Activated T-cell treated with anti-CD3 and anti-CD28 coated beads, Interleukin-2, amount 50 U/mL, for 24 hours (primary cell): ENCODE measurements around the gene KLHL11.
A peak's percentile ranks its signal among the peaks of the same experiment; 100 is the strongest.
"Not testable (repeated sequence)": the region's sequence is repeated elsewhere in the genome, so short reads cannot be mapped to it uniquely, and the experiment has no call there.

Source experiments
- DNase-seq: peaks from one replicate; pipeline ENCODE4 v3.0.0-alpha.2; 2020
- H3K27ac Mint-ChIP-seq: 2 replicates; pipeline ENCODE4 v1.8.0; 2020; ENCODE audit warnings: mild to moderate bottlenecking, mixed read lengths
- H3K27me3 Mint-ChIP-seq: 2 replicates; pipeline ENCODE4 v1.8.0; 2020; ENCODE audit warnings: mixed read lengths
- H3K36me3 Mint-ChIP-seq: 2 replicates; pipeline ENCODE4 v1.8.0; 2020; ENCODE audit warnings: low read depth, mixed read lengths
- H3K4me1 Mint-ChIP-seq: 2 replicates; pipeline ENCODE4 v1.8.0; 2020; ENCODE audit warnings: low read depth, mixed read lengths
- H3K4me3 Mint-ChIP-seq: 2 replicates; pipeline ENCODE4 v1.8.0; 2020; ENCODE audit warnings: mild to moderate bottlenecking, moderate library complexity, mixed read lengths
- H3K9me3 Mint-ChIP-seq: 2 replicates; pipeline ENCODE4 v1.8.0; 2020; ENCODE audit warnings: mixed read lengths

The KLHL11 gene

DNA sequence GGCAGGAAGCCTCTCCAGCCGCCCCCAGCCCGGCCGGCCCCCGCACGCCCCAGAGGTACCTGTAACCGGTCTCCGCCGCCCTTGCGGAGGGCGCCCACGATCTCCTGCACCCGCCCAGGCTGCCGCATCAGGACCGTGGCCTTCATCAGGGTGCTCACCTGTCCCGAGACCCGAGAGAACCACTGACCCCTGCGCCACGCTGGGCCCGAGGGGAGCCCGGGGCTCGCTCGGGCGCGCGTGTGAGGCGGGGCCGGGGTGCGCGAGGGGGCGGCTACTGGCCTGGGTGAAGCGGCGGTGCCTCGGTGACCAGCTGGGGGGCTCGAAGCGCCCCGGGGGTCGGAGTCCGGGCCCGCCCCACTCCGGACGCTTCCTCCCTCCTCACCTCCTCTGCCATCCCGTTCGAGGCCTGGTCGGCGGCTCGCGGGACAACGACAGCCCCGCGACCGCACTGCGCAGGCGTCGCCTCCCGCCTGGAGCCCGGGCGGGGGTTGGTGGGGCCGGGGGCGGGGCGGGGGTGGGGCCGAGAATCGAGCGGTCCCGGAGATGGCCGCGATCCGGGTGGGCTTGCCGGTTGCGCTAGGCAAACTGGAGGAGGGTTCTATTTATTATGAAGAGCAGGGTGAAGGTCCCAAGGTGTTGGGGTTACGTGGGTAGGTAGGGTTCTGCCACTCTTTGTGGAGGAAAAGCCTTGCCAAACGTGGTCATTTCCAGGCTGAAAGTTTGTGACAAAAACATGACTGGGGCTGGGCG, 29.2 kb downstream of the KLHL11 start, which contains the start of gene NT5C3B:
NT5C3B (minus strand) TSS at position 433 of the 750 bp plus-strand sequence; CDS start at position 394, 39 bp downstream.
- Mint-ChIP-seq H3K4me1 (peaks cover 22% of the 10 kb centered on the region), H3K4me3 (peak within 1 kb of the TSS; percentile 85), H3K27ac (peak within 1 kb of the TSS; percentile 83), H3K9me3 (no peaks in the 10 kb centered on the region), H3K27me3 (no peaks in the 10 kb centered on the region), H3K36me3 (peaks cover 40% of the 10 kb centered on the region)
- DNase-seq: peak; percentile 78

DNA sequence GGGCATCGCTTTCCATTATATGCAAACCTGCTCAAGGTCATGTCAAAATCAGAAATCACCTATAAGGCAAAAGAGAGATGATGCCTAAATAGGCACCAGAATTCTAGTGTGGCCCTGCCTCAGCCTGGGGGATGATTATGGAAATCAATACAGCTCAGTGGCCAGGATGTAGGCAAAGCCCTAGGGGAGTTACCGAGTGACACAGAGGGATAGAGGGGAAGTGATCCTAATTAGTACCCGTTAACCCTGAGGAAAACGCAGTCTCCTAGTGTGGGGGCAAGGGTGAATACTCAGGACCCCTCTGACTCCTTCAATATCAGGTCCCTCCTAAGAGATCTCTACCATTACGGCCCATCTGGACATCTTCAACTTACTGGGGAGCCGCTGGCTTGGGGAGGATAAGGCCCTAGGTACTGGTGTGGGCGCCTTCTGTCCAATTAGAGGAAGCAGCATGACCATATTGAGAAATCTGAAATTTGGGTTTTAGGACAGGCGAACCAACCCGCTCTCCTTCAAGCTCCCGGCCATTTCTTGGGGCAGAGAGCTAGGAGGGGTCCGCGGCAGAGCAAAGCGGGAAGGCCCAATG, 29.9 kb downstream of the KLHL11 start:
- Mint-ChIP-seq H3K9me3 (no peaks in the 10 kb centered on the region), H3K4me3 (peak overlapping the region; percentile 85), H3K36me3 (peaks cover 47% of the 10 kb centered on the region), H3K27ac (peak overlapping the region; percentile 83), H3K27me3 (no peaks in the 10 kb centered on the region), H3K4me1 (peaks cover 22% of the 10 kb centered on the region)
- DNase-seq: no peak

DNA sequence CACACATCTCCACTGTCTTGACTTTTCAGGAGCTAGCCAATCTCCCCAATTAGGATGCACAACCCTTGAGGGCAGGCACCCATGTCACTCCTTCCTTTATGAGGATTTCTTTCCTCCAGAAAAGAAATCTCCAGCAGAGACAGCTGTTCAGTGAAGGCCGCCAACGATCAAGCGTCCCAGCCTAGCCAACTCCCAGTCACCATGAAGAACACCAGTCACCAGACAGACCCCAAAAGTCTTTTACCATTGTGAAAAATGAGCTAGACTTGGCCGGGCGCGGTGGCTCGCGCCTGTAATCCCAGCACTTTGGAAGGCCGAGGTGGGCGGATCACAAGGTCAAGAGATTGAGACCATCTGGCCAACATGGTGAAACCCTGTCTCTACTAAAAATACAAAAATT, 35.3 kb downstream of the KLHL11 start:
- DNase-seq, H3K4me1 Mint-ChIP-seq, H3K27ac Mint-ChIP-seq, H3K9me3 Mint-ChIP-seq, H3K4me3 Mint-ChIP-seq, H3K27me3 Mint-ChIP-seq: not testable (repeated sequence)
- peaks cover 86% of the 10 kb centered on the region for H3K36me3 Mint-ChIP-seq

GRCh38 chr17:41825175-41825845, 39.9 kb downstream of the KLHL11 start:
- no peaks in the 10 kb centered on the region for H3K27me3 Mint-ChIP-seq
- no peaks in the 10 kb centered on the region for H3K9me3 Mint-ChIP-seq
- no peak for DNase-seq
- no peak overlapping the region for H3K27ac Mint-ChIP-seq
- peaks cover 50% of the 10 kb centered on the region for H3K36me3 Mint-ChIP-seq
- H3K4me1 Mint-ChIP-seq: no peaks in the 10 kb centered on the region
- no peak overlapping the region for H3K4me3 Mint-ChIP-seq

DNA sequence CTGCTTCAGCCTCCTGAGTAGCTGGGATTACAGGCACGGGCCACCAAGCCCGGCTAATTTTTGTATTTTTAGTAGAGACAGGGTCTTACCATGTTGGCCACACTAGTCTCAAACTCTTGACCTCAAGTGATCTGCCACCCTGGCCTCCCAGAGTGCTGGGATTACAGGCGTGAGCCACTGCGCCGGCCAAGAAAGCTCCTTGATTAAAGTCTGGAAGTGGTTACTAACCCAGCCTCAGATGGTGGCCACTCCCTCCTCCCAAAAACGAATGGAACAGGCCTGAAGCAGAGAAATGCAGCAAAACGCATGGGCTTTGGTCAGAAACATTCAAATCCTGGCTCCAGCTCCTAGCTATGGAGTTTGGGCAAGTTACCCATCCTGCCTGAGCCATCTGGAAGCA, 41.1 kb downstream of the KLHL11 start:
- Mint-ChIP-seq H3K27me3 (no peaks in the 10 kb centered on the region), H3K9me3 (no peaks in the 10 kb centered on the region), H3K4me1 (no peaks in the 10 kb centered on the region), H3K4me3 (no peak overlapping the region), H3K36me3 (peaks cover 39% of the 10 kb centered on the region), H3K27ac (no peak overlapping the region)
- DNase-seq: no peak

GRCh38 chr17:41823580-41823979, 41.6 kb downstream of the KLHL11 start:
- no peaks in the 10 kb centered on the region for H3K27me3 Mint-ChIP-seq

DNA sequence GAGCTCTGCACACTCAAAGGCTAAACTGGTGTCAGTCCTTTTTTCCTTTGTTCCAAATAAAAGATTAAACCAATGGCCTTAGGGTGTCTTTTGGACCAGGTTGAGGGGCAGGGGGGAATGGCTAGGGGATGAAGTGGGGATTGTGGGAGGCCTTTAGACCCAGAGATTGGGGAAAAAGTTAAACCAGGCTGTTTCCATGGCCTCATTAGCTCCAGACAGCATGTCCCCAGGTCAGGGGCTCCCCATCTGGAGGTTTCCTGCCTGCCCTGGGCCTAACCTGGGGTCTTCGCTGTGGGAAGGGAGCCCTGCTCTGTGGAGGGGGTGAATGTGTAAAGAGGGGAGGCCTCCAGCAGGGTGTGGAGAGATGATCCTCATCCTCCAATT, 42.1 kb downstream of the KLHL11 start:
- Mint-ChIP-seq H3K4me3 (no peak overlapping the region), H3K27ac (no peak overlapping the region), H3K9me3 (no peaks in the 10 kb centered on the region), H3K4me1 (no peaks in the 10 kb centered on the region), H3K27me3 (no peaks in the 10 kb centered on the region), H3K36me3 (peaks cover 30% of the 10 kb centered on the region)
- DNase-seq: no peak

More at GRCh38 chr17:41823580-41823979, 41.6 kb downstream of the KLHL11 start:
- H3K4me3 Mint-ChIP-seq: no peak overlapping the region
- no peak for DNase-seq
- no peaks in the 10 kb centered on the region for H3K4me1 Mint-ChIP-seq
- H3K27ac Mint-ChIP-seq: no peak overlapping the region
- H3K36me3 Mint-ChIP-seq: peaks cover 35% of the 10 kb centered on the region
- no peaks in the 10 kb centered on the region for H3K9me3 Mint-ChIP-seq

DNA sequence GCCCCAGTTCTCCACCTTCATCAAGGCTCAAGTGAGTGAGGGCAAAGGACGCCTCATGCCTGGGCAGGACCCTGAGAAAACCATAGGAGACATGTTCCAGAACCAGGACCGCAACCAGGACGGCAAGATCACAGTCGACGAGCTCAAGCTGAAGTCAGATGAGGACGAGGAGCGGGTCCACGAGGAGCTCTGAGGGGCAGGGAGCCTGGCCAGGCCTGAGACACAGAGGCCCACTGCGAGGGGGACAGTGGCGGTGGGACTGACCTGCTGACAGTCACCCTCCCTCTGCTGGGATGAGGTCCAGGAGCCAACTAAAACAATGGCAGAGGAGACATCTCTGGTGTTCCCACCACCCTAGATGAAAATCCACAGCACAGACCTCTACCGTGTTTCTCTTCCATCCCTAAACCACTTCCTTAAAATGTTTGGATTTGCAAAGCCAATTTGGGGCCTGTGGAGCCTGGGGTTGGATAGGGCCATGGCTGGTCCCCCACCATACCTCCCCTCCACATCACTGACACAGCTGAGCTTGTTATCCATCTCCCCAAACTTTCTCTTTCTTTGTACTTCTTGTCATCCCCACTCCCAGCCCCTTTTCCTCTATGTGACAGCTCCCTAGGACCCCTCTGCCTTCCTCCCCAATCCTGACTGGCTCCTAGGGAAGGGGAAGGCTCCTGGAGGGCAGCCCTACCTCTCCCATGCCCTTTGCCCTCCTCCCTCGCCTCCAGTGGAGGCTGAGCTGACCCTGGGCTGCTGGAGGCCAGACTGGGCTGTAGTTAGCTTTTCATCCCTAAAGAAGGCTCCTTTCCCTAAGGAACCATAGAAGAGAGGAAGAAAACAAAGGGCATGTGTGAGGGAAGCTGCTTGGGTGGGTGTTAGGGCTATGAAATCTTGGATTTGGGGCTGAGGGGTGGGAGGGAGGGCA, 42.7 kb downstream of the KLHL11 start:
- Mint-ChIP-seq H3K27ac (no peak overlapping the region), H3K4me3 (no peak overlapping the region), H3K9me3 (no peaks in the 10 kb centered on the region), H3K27me3 (no peaks in the 10 kb centered on the region), H3K36me3 (peaks cover 24% of the 10 kb centered on the region), H3K4me1 (no peaks in the 10 kb centered on the region)
- no peak for DNase-seq

DNA sequence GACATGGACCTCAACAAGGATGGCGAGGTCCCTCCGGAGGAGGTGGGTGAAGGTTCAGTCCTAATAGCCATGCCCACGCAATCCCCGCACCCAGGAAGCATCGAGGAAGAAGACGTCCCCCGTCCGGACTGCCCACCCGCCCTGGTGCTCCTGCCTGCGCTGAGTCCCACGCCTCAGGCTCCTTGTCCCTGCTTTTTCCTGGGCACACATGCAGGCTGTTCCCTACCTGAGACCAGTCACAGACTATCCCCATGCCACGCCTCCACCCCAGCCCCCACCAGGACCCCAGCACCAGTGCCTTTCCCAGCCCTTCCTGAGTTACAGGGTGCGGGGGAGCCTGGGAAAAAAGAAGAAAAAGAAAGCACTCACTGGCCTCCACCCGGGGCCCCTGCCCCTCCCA, 43.4 kb downstream of the KLHL11 start:
- no peaks in the 10 kb centered on the region for H3K4me1 Mint-ChIP-seq
- H3K27me3 Mint-ChIP-seq: no peaks in the 10 kb centered on the region
- H3K36me3 Mint-ChIP-seq: peaks cover 20% of the 10 kb centered on the region
- no peaks in the 10 kb centered on the region for H3K9me3 Mint-ChIP-seq
- no peak for DNase-seq
- no peak overlapping the region for H3K27ac Mint-ChIP-seq
- H3K4me3 Mint-ChIP-seq: no peak overlapping the region

- Mint-ChIP-seq H3K36me3 (no peaks in the 10 kb centered on the region), H3K9me3 (no peaks in the 10 kb centered on the region), H3K27ac (no peak overlapping the region), H3K4me1 (peaks cover 1% of the 10 kb centered on the region), H3K4me3 (no peak overlapping the region), H3K27me3 (peaks cover 4% of the 10 kb centered on the region)
- DNase-seq: no peak
Measured at GRCh38 chr17:41818024-41818423, 47.2 kb downstream of the KLHL11 start.

DNA sequence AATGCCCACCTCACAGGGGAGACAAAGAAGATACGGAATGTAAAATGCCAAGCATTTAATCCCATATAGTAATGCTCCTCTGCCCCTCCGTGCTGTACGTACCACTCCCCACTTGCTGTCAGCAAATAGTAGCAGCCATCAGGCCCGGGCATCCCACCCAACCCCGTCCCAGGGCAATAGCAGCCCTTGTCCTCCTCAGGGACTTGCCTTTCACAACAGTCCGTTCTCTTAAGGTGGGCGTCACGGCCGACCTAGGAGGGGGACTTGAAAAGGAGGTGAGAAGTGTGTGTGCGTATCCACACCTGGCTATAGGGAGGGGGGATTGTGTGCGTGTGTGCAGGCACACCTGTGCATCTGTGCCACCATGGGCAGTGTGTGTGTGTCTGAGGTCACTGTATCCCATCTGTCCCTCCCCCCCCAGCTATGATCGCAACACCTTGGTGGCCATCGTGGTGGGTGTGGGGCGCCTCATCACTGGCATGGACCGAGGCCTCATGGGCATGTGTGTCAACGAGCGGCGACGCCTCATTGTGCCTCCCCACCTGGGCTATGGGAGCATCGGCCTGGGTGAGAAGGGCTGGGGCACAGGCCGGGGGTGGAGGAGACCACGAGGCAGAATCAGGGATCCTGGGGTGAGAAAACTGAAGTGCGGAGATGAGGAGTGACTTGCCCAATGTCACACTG, 48.4 kb downstream of the KLHL11 start:
- DNase-seq: no peak
- peaks cover 9% of the 10 kb centered on the region for H3K27me3 Mint-ChIP-seq

DNA sequence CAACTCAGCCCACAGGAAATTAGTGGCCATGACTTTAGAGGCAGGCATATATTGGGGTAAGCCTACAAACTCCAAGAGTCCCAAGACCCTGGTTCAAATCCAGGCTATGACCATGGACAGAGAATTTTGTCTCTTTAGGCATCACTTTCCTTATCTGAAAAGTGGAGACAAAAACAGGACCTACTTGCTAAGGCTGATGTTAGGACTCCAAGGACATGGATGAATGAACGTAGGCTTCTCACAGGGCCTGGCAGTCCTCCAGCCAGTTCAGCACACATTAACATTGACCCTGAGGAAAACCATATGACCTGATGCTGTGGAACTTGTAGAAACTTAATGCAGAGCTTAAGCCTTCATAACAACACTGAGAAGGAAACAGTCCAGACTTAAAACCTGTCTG, 51.0 kb downstream of the KLHL11 start:
- no peak for DNase-seq
- Mint-ChIP-seq H3K27me3 (peaks cover 9% of the 10 kb centered on the region), H3K4me1 (peaks cover 24% of the 10 kb centered on the region), H3K4me3 (no peak overlapping the region), H3K36me3 (no peaks in the 10 kb centered on the region), H3K9me3 (no peaks in the 10 kb centered on the region), H3K27ac (no peak overlapping the region)

More for the DNA sequence above, 48.4 kb downstream of the KLHL11 start:
- H3K4me3 Mint-ChIP-seq: no peak overlapping the region
- peaks cover 9% of the 10 kb centered on the region for H3K4me1 Mint-ChIP-seq
- H3K27ac Mint-ChIP-seq: no peak overlapping the region
- no peaks in the 10 kb centered on the region for H3K36me3 Mint-ChIP-seq
- no peaks in the 10 kb centered on the region for H3K9me3 Mint-ChIP-seq

DNA sequence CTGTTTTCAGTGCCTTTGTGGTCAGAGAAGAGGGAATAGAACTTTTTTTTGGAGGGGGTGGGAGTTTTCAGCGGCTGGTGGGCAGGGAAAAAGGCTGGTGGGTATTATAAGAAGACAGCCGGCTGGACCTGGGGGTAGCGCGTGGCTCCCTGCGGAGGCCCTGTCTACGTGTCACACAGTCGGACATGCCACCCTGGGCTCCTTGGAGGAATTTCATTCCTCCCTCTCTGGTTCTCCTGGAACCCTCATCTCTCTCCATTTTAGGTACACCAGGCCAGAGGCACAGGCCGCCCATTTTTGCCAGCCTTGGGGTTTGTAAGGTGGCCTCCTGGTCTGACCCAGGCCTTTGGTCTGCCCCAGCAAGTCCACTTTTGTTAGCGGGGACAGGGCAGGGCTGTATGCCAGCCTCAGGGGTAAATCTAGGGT, 51.5 kb downstream of the KLHL11 start:
- no peak overlapping the region for H3K27ac Mint-ChIP-seq
- no peaks in the 10 kb centered on the region for H3K36me3 Mint-ChIP-seq
- H3K27me3 Mint-ChIP-seq: peaks cover 9% of the 10 kb centered on the region

More for the DNA sequence above, 51.5 kb downstream of the KLHL11 start:
- no peaks in the 10 kb centered on the region for H3K9me3 Mint-ChIP-seq
- H3K4me3 Mint-ChIP-seq: no peak overlapping the region
- DNase-seq: no peak
- H3K4me1 Mint-ChIP-seq: peaks cover 24% of the 10 kb centered on the region
